Lower lobe of right lung (tissue), 2 donors: ENCODE data around the gene ZNF789. TPM values are rescaled to one million over a fixed set of nuclear protein-coding genes. Genes with fewer than 3 reads are reported as not detected.
A peak's percentile ranks its signal among the peaks of the same experiment; 100 is the strongest.

ENCODE experiments used
- ATAC-seq, 2 donors: fragments of 200-7000 bp; cut with Tn5 transposase; one replicate each; pipeline ENCODE4 v1.9.1; 2020 to 2022; ENCODE audit warnings: mild to moderate bottlenecking in 2 of 2, moderate library complexity in 2 of 2
- DNase-seq: peaks from one replicate; pipeline ENCODE4 v3.0.0-alpha.2; 2020
- H3K27ac ChIP-seq: fragments of 200-600 bp; one replicate; pipeline ENCODE4 v1.8.0; 2022
- H3K27me3 ChIP-seq: fragments of 200-600 bp; one replicate; pipeline ENCODE4 v1.8.0; 2022; ENCODE audit warnings: low read depth
- H3K36me3 ChIP-seq: fragments of 200-600 bp; one replicate; pipeline ENCODE4 v1.8.0; 2022; ENCODE audit warnings: mild to moderate bottlenecking
- H3K4me1 ChIP-seq: fragments of 200-600 bp; one replicate; pipeline ENCODE4 v1.8.0; 2022
- H3K4me3 ChIP-seq: fragments of 200-600 bp; one replicate; pipeline ENCODE4 v1.8.0; 2022; ENCODE audit warnings: mild to moderate bottlenecking
- H3K9me3 ChIP-seq: fragments of 200-600 bp; one replicate; pipeline ENCODE4 v1.8.0; 2022
- CTCF ChIP-seq: fragments of 200-600 bp; IDR thresholded peaks from one replicate; pipeline ENCODE4 v1.8.0; 2022; ENCODE audit warnings: antibody characterized with exemption, mild to moderate bottlenecking
- intact Hi-C: fragments of 100-400 bp; cut with DNase I; formaldehyde crosslinking; loops from one replicate; pipeline ENCODE4 v1.11.0; 2022
- total RNA-seq: library from RNA; stranded (reverse); fragmentation: NEBNext Ultra II Directional; extraction: Animal tissue kit (Norgen Biotek cat#: 25700); gene quantifications from one replicate; pipeline ENCODE4 v1.2.1, GENCODE V29; 2021
- donor health status: DM: no; HTN: yes; CAD: no; lungs with severe emphysema.

ZNF789 gene
- total RNA-seq, 1 donor from 2014 or later = 11.1 TPM

GRCh38 chr7:99504603-99505323 lies 32.1 kb downstream of the ZNF789 start, which contains the start of gene ZKSCAN5:
ZKSCAN5 (plus strand) TSS chr7:99504662; CDS start chr7:99506045, 1,383 bp downstream.
- peaks cover 41% of the 10 kb centered on the region for H3K4me1 ChIP-seq
- ATAC-seq = peak; percentile 96
- no peaks in the 10 kb centered on the region for H3K27me3 ChIP-seq
- peak within 1 kb of the TSS; percentile 92 for H3K27ac ChIP-seq
- H3K4me3 ChIP-seq = peak within 1 kb of the TSS; percentile 85
- peaks cover 1% of the 10 kb centered on the region for H3K36me3 ChIP-seq
- no peak for TF ChIP-seq CTCF
- intact Hi-C loops = no loop called here
- peak; percentile 99 for DNase-seq
- no peaks in the 10 kb centered on the region for H3K9me3 ChIP-seq

GRCh38 chr7:99505324-99505662 lies 32.6 kb downstream of the ZNF789 start:
- peak overlapping the region; percentile 92 for H3K27ac ChIP-seq
- no peaks in the 10 kb centered on the region for H3K27me3 ChIP-seq
- H3K36me3 ChIP-seq = peaks cover 7% of the 10 kb centered on the region
- H3K9me3 ChIP-seq = no peaks in the 10 kb centered on the region
- ATAC-seq = no peak
- peaks cover 41% of the 10 kb centered on the region for H3K4me1 ChIP-seq
- DNase-seq = no peak
- no peak for TF ChIP-seq CTCF
- intact Hi-C loops = no loop called here
- H3K4me3 ChIP-seq = peak overlapping the region; percentile 85

- intact Hi-C loops = no loop called here
- peaks cover 85% of the 10 kb centered on the region for H3K36me3 ChIP-seq
- H3K4me1 ChIP-seq = no peaks in the 10 kb centered on the region
- DNase-seq = no peak
- H3K9me3 ChIP-seq = no peaks in the 10 kb centered on the region
- no peak for TF ChIP-seq CTCF
- no peak overlapping the region for H3K4me3 ChIP-seq
- no peaks in the 10 kb centered on the region for H3K27me3 ChIP-seq
- H3K27ac ChIP-seq = no peak overlapping the region
- no peak for ATAC-seq
Measured at GRCh38 chr7:99514050-99514449, 41.4 kb downstream of the ZNF789 start.

- Histone ChIP-seq H3K4me1 (no peaks in the 10 kb centered on the region), H3K27me3 (no peaks in the 10 kb centered on the region), H3K36me3 (peaks cover 87% of the 10 kb centered on the region), H3K9me3 (no peaks in the 10 kb centered on the region), H3K27ac (no peak overlapping the region), H3K4me3 (no peak overlapping the region)
- no peak for DNase-seq
- intact Hi-C loops = no loop called here
- ATAC-seq = no peak
- TF ChIP-seq CTCF = no peak
Measured at GRCh38 chr7:99521399-99521798, 48.7 kb downstream of the ZNF789 start.

- Histone ChIP-seq H3K27me3 (no peaks in the 10 kb centered on the region), H3K36me3 (peaks cover 79% of the 10 kb centered on the region), H3K27ac (no peak overlapping the region), H3K9me3 (peaks cover 14% of the 10 kb centered on the region), H3K4me3 (no peak overlapping the region), H3K4me1 (no peaks in the 10 kb centered on the region)
- intact Hi-C loops = no loop called here
- DNase-seq = no peak
- no peak for TF ChIP-seq CTCF
- no peak for ATAC-seq
Measured at GRCh38 chr7:99525713-99526440, 53.2 kb downstream of the ZNF789 start.
